H1 (cell line): ENCODE results near the gene COL1A1. TPM values are rescaled to one million over a fixed set of nuclear protein-coding genes. Genes with fewer than 3 reads are reported as not detected.

Experiments used
- CTCF ChIA-PET: fragments of 300-600 bp; sonication (Branson Sonifier 250); formaldehyde crosslinking; loops from one replicate; lab custom pipeline; 2021; ENCODE audit not compliant: partially characterized antibody; lab: Charles Lee
- POLR2A ChIA-PET: fragments of 300-600 bp; sonication (Branson Sonifier 250); formaldehyde crosslinking; loops from one replicate; lab custom pipeline; 2021; ENCODE audit warnings: inconsistent platforms; ENCODE audit not compliant: partially characterized antibody; lab: Charles Lee
- DNase-seq, 2 experiments: peaks; one replicate each; pipeline versions ENCODE4 v3.0.0 to v3.0.0-alpha.2; 2010 to 2022; ENCODE audit warnings: low spot score in 2 of 2, low read depth in 1 of 2, mixed read lengths in 1 of 2
- FAIRE-seq: peaks from 2 replicates; lab custom pipeline; 2011; peaks lifted over from hg19 to GRCh38; lab: Jason Lieb, UNC
- H2AFZ ChIP-seq: 2 replicates; pipeline ENCODE4 v1.8.1; 2012; ENCODE audit warnings: low read length, inconsistent platforms
- H2AK5ac ChIP-seq: 2 replicates; pipeline ENCODE4 v1.6.1; 2013; ENCODE audit warnings: low read depth, low read length
- H2BK120ac ChIP-seq: replicated peaks from 2 replicates; pipeline ENCODE3; 2013; ENCODE audit warnings: low read depth, low read length, inconsistent platforms
- H2BK12ac ChIP-seq: 2 replicates; pipeline ENCODE4 v1.6.1; 2013; ENCODE audit warnings: low read depth, low read length
- H2BK15ac ChIP-seq: 2 replicates; pipeline ENCODE4 v1.6.1; 2013; ENCODE audit warnings: low read length
- H2BK20ac ChIP-seq: 2 replicates; pipeline ENCODE4 v1.6.1; 2013; ENCODE audit warnings: low read length
- H2BK5ac ChIP-seq: 2 replicates; pipeline ENCODE4 v1.6.1; 2013; ENCODE audit warnings: low read depth, low read length
- H3K14ac ChIP-seq: 2 replicates; pipeline ENCODE4 v1.6.1; 2013; ENCODE audit warnings: inconsistent platforms; ENCODE audit not compliant: insufficient read length
- H3K18ac ChIP-seq: 2 replicates; pipeline ENCODE4 v1.6.1; 2013; ENCODE audit warnings: low read length; ENCODE audit errors: extremely low read depth
- H3K23ac ChIP-seq: 2 replicates; pipeline ENCODE4 v1.6.1; 2013; ENCODE audit warnings: inconsistent platforms; ENCODE audit not compliant: insufficient read length
- H3K23me2 ChIP-seq: 2 replicates; pipeline ENCODE4 v1.6.1; 2013; ENCODE audit warnings: low read depth, low read length
- H3K27ac ChIP-seq: 2 replicates; pipeline ENCODE4 v1.6.1; 2011; ENCODE audit warnings: low read depth, low read length, inconsistent platforms
- H3K27me3 ChIP-seq, 4 experiments: replicated peaks in 1 of 4; 1 replicate in 1 of 4; 2 replicates in 3 of 4; pipeline versions ENCODE4 v1.6.1 to v1.8.1; 2011 to 2013; ENCODE audit warnings: low read length in 3 of 4, mild to moderate bottlenecking in 3 of 4, inconsistent platforms in 2 of 4, mixed read lengths in 2 of 4, moderate library complexity in 1 of 4; ENCODE audit not compliant: control insufficient read depth in 3 of 4, insufficient read depth in 3 of 4; ENCODE audit errors: extremely low read depth in 1 of 4
- H3K36me3 ChIP-seq, 4 experiments: 2 replicates each; pipeline versions ENCODE4 v1.6.1 to v1.8.1; 2011 to 2013; ENCODE audit warnings: mild to moderate bottlenecking in 4 of 4, low read length in 3 of 4, moderate library complexity in 2 of 4, control low read depth in 1 of 4, inconsistent platforms in 1 of 4; ENCODE audit not compliant: insufficient read depth in 4 of 4, control insufficient read depth in 2 of 4
- H3K4ac ChIP-seq: replicated peaks from 2 replicates; pipeline ENCODE3; 2013; ENCODE audit warnings: low read length, low read depth, mixed read lengths, inconsistent platforms; ENCODE audit not compliant: insufficient read length
- H3K4me1 ChIP-seq, 4 experiments: replicated peaks in 1 of 4; 1 replicate in 1 of 4; 2 replicates in 3 of 4; pipeline versions ENCODE4 v1.6.1 to v1.8.1; 2011 to 2013; ENCODE audit warnings: low read length in 3 of 4, inconsistent platforms in 2 of 4, mixed read lengths in 1 of 4; ENCODE audit not compliant: insufficient read depth in 4 of 4, control insufficient read depth in 3 of 4
- H3K4me2 ChIP-seq, 2 experiments: 2 replicates each; pipeline versions ENCODE4 v1.6.1 to v1.8.1; 2011 to 2013; ENCODE audit warnings: low read depth in 2 of 2, low read length in 2 of 2, control low read depth in 1 of 2, inconsistent platforms in 1 of 2, mild to moderate bottlenecking in 1 of 2; ENCODE audit not compliant: insufficient read depth in 1 of 2
- H3K4me3 ChIP-seq, 4 experiments: fragments of 200-600, 300-600 bp in 1 of 4; sonication (generic), shearing (Covaris generic), sonication (Bioruptor Twin) in 1 of 4; 2 replicates each; pipeline versions ENCODE4 v1.5.1 to v1.8.1; 2011 to 2016; ENCODE audit warnings: low read length in 4 of 4, low read depth in 3 of 4, control low read depth in 2 of 4, inconsistent platforms in 2 of 4, mild to moderate bottlenecking in 2 of 4, mixed read lengths in 1 of 4, moderate library complexity in 1 of 4; ENCODE audit not compliant: insufficient read depth in 2 of 4; ENCODE audit errors: extremely low read depth in 1 of 4
- H3K56ac ChIP-seq: replicated peaks from 2 replicates; pipeline ENCODE3; 2013; ENCODE audit warnings: low read depth, mild to moderate bottlenecking, mixed read lengths, low read length, inconsistent platforms; ENCODE audit not compliant: insufficient read length
- H3K79me1 ChIP-seq: 2 replicates; pipeline ENCODE4 v1.6.1; 2013; ENCODE audit warnings: low read depth, low read length, control low read depth
- H3K79me2 ChIP-seq, 2 experiments: 2 replicates each; pipeline versions ENCODE4 v1.6.1 to v1.8.1; 2012 to 2013; ENCODE audit warnings: low read length in 2 of 2, mild to moderate bottlenecking in 2 of 2, inconsistent platforms in 1 of 2; ENCODE audit not compliant: insufficient read depth in 2 of 2, control insufficient read depth in 1 of 2
- H3K9ac ChIP-seq, 4 experiments: replicated peaks in 1 of 4; 1 replicate in 1 of 4; 2 replicates in 3 of 4; pipeline versions ENCODE4 v1.6.1 to v1.8.1; 2011 to 2013; ENCODE audit warnings: low read depth in 3 of 4, low read length in 3 of 4, control low read depth in 2 of 4, mild to moderate bottlenecking in 2 of 4, moderate library complexity in 2 of 4, inconsistent platforms in 1 of 4; ENCODE audit errors: extremely low read depth in 1 of 4
- H3K9me3 ChIP-seq, 2 experiments: 2 replicates each; pipeline versions ENCODE4 v1.6.1 to v1.8.1; 2012 to 2013; ENCODE audit warnings: mild to moderate bottlenecking in 2 of 2, moderate library complexity in 2 of 2, control low read depth in 1 of 2, inconsistent platforms in 1 of 2, low read depth in 1 of 2, low read length in 1 of 2, mixed read lengths in 1 of 2; ENCODE audit not compliant: insufficient read depth in 2 of 2
- H4K20me1 ChIP-seq, 2 experiments: replicated peaks in 1 of 2; 2 replicates each; pipeline versions ENCODE3 to v1.8.1; 2011 to 2013; ENCODE audit warnings: inconsistent platforms in 2 of 2, low read length in 2 of 2, mild to moderate bottlenecking in 1 of 2; ENCODE audit not compliant: insufficient read depth in 2 of 2, control insufficient read depth in 1 of 2
- H4K5ac ChIP-seq: 2 replicates; pipeline ENCODE4 v1.6.1; 2013; ENCODE audit warnings: low read length, low read depth, mixed read lengths, inconsistent platforms; ENCODE audit not compliant: insufficient read length
- H4K8ac ChIP-seq: 2 replicates; pipeline ENCODE4 v1.8.0; 2013; ENCODE audit warnings: mild to moderate bottlenecking, moderate library complexity, low read length, inconsistent platforms; ENCODE audit not compliant: insufficient read depth; ENCODE audit errors: extremely low read depth
- H4K91ac ChIP-seq: replicated peaks from 2 replicates; pipeline ENCODE3; 2013; ENCODE audit warnings: low read length, mixed read lengths, inconsistent platforms; ENCODE audit not compliant: insufficient read length
- ZNF274 ChIP-seq: IDR thresholded peaks from 2 replicates; pipeline ENCODE4 v1.7.0; 2012; ENCODE audit warnings: low read length, borderline replicate concordance; ENCODE audit errors: extremely low read depth
- WGBS, 2 experiments: shearing (Covaris generic) in 1 of 2; methylation state at CpG; one replicate each; pipeline versions ENCODE4 v1.1.6 to v1.1.7; 2013 to 2015; ENCODE audit warnings: low lambda C conversion rate in 2 of 2, mixed read lengths in 2 of 2, inconsistent platforms in 1 of 2, low coverage in 1 of 2, missing lambda C conversion rate in 1 of 2; ENCODE audit not compliant: insufficient replicate concordance in 2 of 2, insufficient coverage in 1 of 2, insufficient read length in 1 of 2; ENCODE audit errors: extremely low coverage in 1 of 2, missing lambda C conversion rate in 1 of 2; 5-methylcytosine and 5-hydroxymethylcytosine counted together
- polyA plus RNA-seq, 7 experiments: library from polyadenylated mRNA; depleted of rRNA in 3 of 7; stranded (reverse) in 5 of 7; unstranded in 2 of 7; fragments of >200 nt in 5 of 7; fragments of 200-250 nt in 2 of 7; gene quantifications; 1 replicate in 5 of 7; 2 replicates in 1 of 7; 4 replicates in 1 of 7; pipeline versions ENCODE4 v1.2.1 to v1.2.3, GENCODE V29; 2011 to 2013; ENCODE audit warnings: missing spikeins in 2 of 7, mixed read lengths in 2 of 7
- total RNA-seq: library from RNA; stranded (reverse); fragmentation: NEBNext Ultra II Directional; extraction: Animal tissue kit (Norgen Biotek cat#: 25700); gene quantifications from 2 replicates; pipeline ENCODE4 v1.2.1, GENCODE V29; 2021

COL1A1 gene
- total and polyA plus RNA-seq, 2 of the 8 experiments (the other 6 are each of a cell fraction or from before 2014, with no cell fraction given), result 14.1 to 80.4 TPM

- ChIA-PET CTCF (interaction anchor here (0.6 to 17.0 kb wide), 39 partner anchors 7 to 400 kb away, joined by 3 to 299 read pairs (median 6); partner anchors contain the start of genes PPP1R9B and SAMD14), POLR2A (interaction anchor here (0.8 to 2.7 kb wide), 2 partner anchors 11 to 37 kb away, joined by 3 to 25 read pairs; no protein-coding TSS in a partner anchor)
- Histone ChIP-seq H3K4me3 (no peak overlapping the region), H2BK120ac (no peak overlapping the region), H4K5ac (no peak overlapping the region), H2AFZ (no peak overlapping the region), H3K18ac (no peak overlapping the region), H3K9ac (no peak overlapping the region), H3K79me1 (no peaks in the 10 kb centered on the region), H3K79me2 (no peaks in the 10 kb centered on the region), H4K91ac (no peak overlapping the region), H3K23ac (no peak overlapping the region), H2BK20ac (no peak overlapping the region), H3K27ac (no peak overlapping the region), H3K9me3 (no peaks in the 10 kb centered on the region), H3K4ac (no peak overlapping the region), H3K4me2 (peak overlapping the region in 1 of 2 experiments; percentile 35; a peak in 1 of 4 replicates), H2BK15ac (no peak overlapping the region), H3K36me3 (no peaks in the 10 kb centered on the region), H3K23me2 (peaks cover 12% of the 10 kb centered on the region), H3K56ac (no peak overlapping the region), H2BK5ac (no peak overlapping the region), H2AK5ac (no peak overlapping the region), H3K14ac (no peak overlapping the region)
- FAIRE-seq, result no peak
- DNase-seq, result no peak
- WGBS, 2 experiments, result 83% methylated on average over 8 of the region's 8 CpGs; no CpG with 5 or more reads in 1 of the 2 experiments
- no peak for TF ChIP-seq ZNF274
- TF ChIP-seq, all 59 proteins: peak for 0
- peaks cover 0 to 12% (median 6%) of the 10 kb centered on the region in 4 experiments; a peak in 3 of 7 replicates for H3K4me1 ChIP-seq
- H3K27me3 ChIP-seq, result peaks cover 0 to 6% (median 0%) of the 10 kb centered on the region in 4 experiments; a peak in 2 of 7 replicates
- H4K20me1 ChIP-seq, result no peaks in the 10 kb centered on the region
- no peak overlapping the region for H4K8ac ChIP-seq
- no peak overlapping the region for H2BK12ac ChIP-seq
These were observed 38.8 kb downstream of the COL1A1 start for GRCh38 chr17:50162466-50163254.
